K562 (cell line): ENCODE measurements around the gene EPB41L4B. TPM values are rescaled to one million over a fixed set of nuclear protein-coding genes. Genes with fewer than 3 reads are reported as not detected.

Experiments used
- ATAC-seq: fragments of 200-7000 bp; cut with Tn5 transposase; 3 replicates; pipeline ENCODE4 v1.9.1; 2020; ENCODE audit warnings: moderate library complexity
- BruUV-seq: library from RNA; stranded (reverse); fragments of 400-500 nt; replicated peaks from 2 replicates; lab custom pipeline; 2021; lab: Mats Ljungman, UMichigan
- CTCF ChIA-PET: fragments of 300-600 bp; formaldehyde crosslinking; extraction: SDS; loops from one replicate; lab custom pipeline; 2021; ENCODE audit warnings: low intra/inter-chr PET ratio; lab: Yijun Ruan, JAX
- POLR2A ChIA-PET: fragments of 300-600, 350-650 bp; sonication (Branson Sonifier 250); formaldehyde crosslinking; extraction: SDS; loops from one replicate; lab custom pipeline; 2021; ENCODE audit warnings: antibody characterized with exemption, inconsistent platforms; lab: Yijun Ruan, JAX
- DNase-seq, 4 experiments: peaks; one replicate each; pipeline versions ENCODE4 v3.0.0 to v3.0.0-alpha.2; 2011 to 2018; ENCODE audit warnings: low spot score in 3 of 4, mixed read lengths in 3 of 4; ENCODE audit errors: extremely low read depth in 1 of 4
- FAIRE-seq: peaks from 2 replicates; lab custom pipeline; 2011; peaks lifted over from hg19 to GRCh38; lab: Jason Lieb, UNC
- H2AFZ ChIP-seq: 2 replicates; pipeline ENCODE4 v1.6.0; 2011; ENCODE audit warnings: low read depth, low read length, control low read depth, inconsistent platforms
- H3K27ac ChIP-seq: fragments of 200-600 bp; 3 replicates; pipeline ENCODE4 v1.8.0; 2011; ENCODE audit warnings: low read depth, mild to moderate bottlenecking, control low read depth, inconsistent platforms, low read length, moderate library complexity, mixed read lengths; ENCODE audit errors: extremely low read depth
- H3K27me3 ChIP-seq, 2 experiments: fragments of 300-600 bp in 1 of 2; 2 replicates in 1 of 2; 3 replicates in 1 of 2; pipeline versions ENCODE4 v1.6.0 to v1.8.0; 2011; ENCODE audit warnings: inconsistent platforms in 2 of 2, low read length in 2 of 2, mild to moderate bottlenecking in 1 of 2, mixed read lengths in 1 of 2, moderate library complexity in 1 of 2; ENCODE audit not compliant: control insufficient read depth in 2 of 2, insufficient read depth in 2 of 2
- H3K36me3 ChIP-seq: fragments of 300-600 bp; 3 replicates; pipeline ENCODE4 v1.8.0; 2011; ENCODE audit warnings: mild to moderate bottlenecking, low read length, inconsistent platforms; ENCODE audit not compliant: control insufficient read depth, insufficient read depth
- H3K4me1 ChIP-seq, 2 experiments: fragments of 200-600 bp in 1 of 2; replicated peaks in 1 of 2; 2 replicates in 1 of 2; 3 replicates in 1 of 2; pipeline versions ENCODE4 v1.5.1 to v1.8.0; 2011; ENCODE audit warnings: inconsistent platforms in 2 of 2, low read length in 2 of 2, mild to moderate bottlenecking in 1 of 2, mixed read lengths in 1 of 2, moderate library complexity in 1 of 2; ENCODE audit not compliant: control insufficient read depth in 2 of 2, insufficient read depth in 2 of 2
- H3K4me2 ChIP-seq: 2 replicates; pipeline ENCODE4 v1.6.1; 2011; ENCODE audit warnings: low read length, control low read depth, inconsistent platforms, mixed read lengths; ENCODE audit not compliant: insufficient read depth
- H3K4me3 ChIP-seq: fragments of 200-600 bp; sonication (generic), shearing (Covaris generic); 2 replicates; pipeline ENCODE4 v1.5.1; 2016; ENCODE audit warnings: control low read depth, inconsistent platforms
- H3K79me2 ChIP-seq: fragments of 200-600 bp; 3 replicates; pipeline ENCODE4 v1.8.0; 2011; ENCODE audit warnings: low read length, inconsistent platforms; ENCODE audit not compliant: control insufficient read depth, insufficient read depth
- H3K9ac ChIP-seq, 2 experiments: 2 replicates each; pipeline versions ENCODE4 v1.6.0 to v1.6.1; 2011; ENCODE audit warnings: low read depth in 2 of 2, low read length in 2 of 2, control low read depth in 1 of 2, inconsistent platforms in 1 of 2, mild to moderate bottlenecking in 1 of 2, mixed read lengths in 1 of 2; ENCODE audit not compliant: insufficient read depth in 1 of 2
- H3K9me1 ChIP-seq: one replicate; pipeline ENCODE4 v1.6.0; 2011; ENCODE audit warnings: inconsistent platforms, mild to moderate bottlenecking, low read length, moderate library complexity; ENCODE audit not compliant: control insufficient read depth, insufficient read depth
- H3K9me3 ChIP-seq: replicated peaks from 2 replicates; pipeline ENCODE4 v1.5.1; 2011; ENCODE audit warnings: low read depth, low read length, inconsistent platforms; ENCODE audit not compliant: control insufficient read depth, insufficient read depth
- H4K20me1 ChIP-seq: replicated peaks from 2 replicates; pipeline ENCODE4 v1.6.1; 2011; ENCODE audit warnings: low read length, inconsistent platforms, mixed read lengths; ENCODE audit not compliant: control insufficient read depth, insufficient read depth
- ARID3B ChIP-seq: fragments of 250-450 bp; sonication (Bioruptor Pico); IDR thresholded peaks from 2 replicates; pipeline ENCODE4 v1.4.0; 2020; ENCODE audit warnings: borderline replicate concordance
- CEBPB ChIP-seq: fragments of 450-650 bp; IDR thresholded peaks from 2 replicates; pipeline ENCODE4 v1.6.1; 2016; ENCODE audit warnings: missing genetic modification characterization, missing compliant biosample characterization
- E2F6 ChIP-seq, 2 experiments: IDR thresholded peaks; 2 replicates each; pipeline ENCODE4 v1.6.1; 2011; ENCODE audit warnings: borderline replicate concordance in 1 of 2, control low read depth in 1 of 2, low read depth in 1 of 2, low read length in 1 of 2, mild to moderate bottlenecking in 1 of 2, mixed read lengths in 1 of 2, moderate library complexity in 1 of 2; ENCODE audit not compliant: insufficient read depth in 1 of 2, insufficient read length in 1 of 2, poor library complexity in 1 of 2, severe bottlenecking in 1 of 2; ENCODE audit errors: extremely low read depth in 1 of 2
- HOXB6 ChIP-seq: fragments of 250-450 bp; sonication (Bioruptor Pico); IDR thresholded peaks from 2 replicates; pipeline ENCODE4 v1.5.1; 2022; ENCODE audit warnings: mild to moderate bottlenecking, borderline replicate concordance
- NRF1 ChIP-seq, 2 experiments: fragments of 450-650 bp; IDR thresholded peaks in 1 of 2; conservative IDR thresholded peaks in 1 of 2; 2 replicates each; pipeline ENCODE4 v1.6.1; 2014; ENCODE audit warnings: mild to moderate bottlenecking in 2 of 2
- POLR2H ChIP-seq: IDR thresholded peaks from 2 replicates; pipeline ENCODE4 v1.6.1; 2016; ENCODE audit warnings: missing genetic modification characterization, low read depth, mild to moderate bottlenecking, control low read depth, missing compliant biosample characterization, moderate library complexity
- TARDBP ChIP-seq: fragments of 450-650 bp; IDR thresholded peaks from 2 replicates; pipeline ENCODE4 v1.6.1; 2016
- TCF7 ChIP-seq: sonication (generic); IDR thresholded peaks from 2 replicates; pipeline ENCODE4 v1.6.1; 2016; ENCODE audit warnings: antibody characterized with exemption, borderline replicate concordance
- ZNF551 ChIP-seq: fragments of 250-450 bp; sonication (Bioruptor Pico); IDR thresholded peaks from 2 replicates; pipeline ENCODE4 v1.5.0; 2021; ENCODE audit warnings: mild to moderate bottlenecking, moderate library complexity
- WGBS: fragments of 100-300 bp; shearing (Covaris generic); methylation state at CpG from one replicate; pipeline ENCODE4 v1.1.6; 2016; ENCODE audit warnings: low coverage, mixed read lengths; ENCODE audit not compliant: insufficient coverage; ENCODE audit errors: missing lambda C conversion rate; 5-methylcytosine and 5-hydroxymethylcytosine counted together
- in situ Hi-C: fragments of 300-500 bp; cut with MboI; formaldehyde crosslinking; loops from 4 replicates; pipeline ENCODE4 v1.15.0; 2018; ENCODE audit warnings: inconsistent platforms, mixed read lengths
- intact Hi-C: fragments of 100-400 bp; cut with micrococcal nuclease; formaldehyde crosslinking; loops from 2 replicates; pipeline ENCODE4 v1.14.2; 2022
- polyA plus RNA-seq, 8 experiments: library from polyadenylated mRNA; depleted of rRNA in 4 of 8; stranded (reverse) in 5 of 8; unstranded in 3 of 8; fragments of >200 nt; fragmentation: Nextera tagmentation in 2 of 8; fragmentation: Illumina TruSeq in 1 of 8; extraction: Ambion mirVana in 2 of 8; extraction: Trizol in 1 of 8; gene quantifications; 2 replicates each; pipeline versions ENCODE4 v1.2.1 to v1.2.3, GENCODE V29; 2011 to 2014; ENCODE audit warnings: inconsistent platforms in 1 of 8, missing spikeins in 1 of 8
- total RNA-seq, 7 experiments: library from RNA; depleted of rRNA in 6 of 7; stranded (reverse); fragments of >200 nt in 6 of 7; fragmentation: Illumina TruSeq in 2 of 7; extraction: Trizol in 2 of 7; gene quantifications; 2 replicates each; pipeline versions ENCODE4 v1.2.1 to v1.2.3, GENCODE V29; 2011 to 2021; ENCODE audit warnings: low replicate concordance in 1 of 7
- TF ChIP-seq, protein P1 (sequence below): fragments of 450-650 bp; IDR thresholded peaks from 2 replicates; pipeline ENCODE4 v1.6.1; 2017; ENCODE audit warnings: mild to moderate bottlenecking, moderate library complexity
- TF ChIP-seq, protein P2 (sequence below): IDR thresholded peaks from 3 replicates; pipeline ENCODE4 v1.6.1; 2011; ENCODE audit warnings: borderline replicate concordance, mild to moderate bottlenecking; ENCODE audit not compliant: insufficient read length, insufficient read depth

Gene EPB41L4B
- total and polyA plus RNA-seq, 9 of the 15 experiments (the other 6 are each of a cell fraction or from before 2014, with no cell fraction given): 0.09 to 0.38 (median 0.21) TPM

DNA sequence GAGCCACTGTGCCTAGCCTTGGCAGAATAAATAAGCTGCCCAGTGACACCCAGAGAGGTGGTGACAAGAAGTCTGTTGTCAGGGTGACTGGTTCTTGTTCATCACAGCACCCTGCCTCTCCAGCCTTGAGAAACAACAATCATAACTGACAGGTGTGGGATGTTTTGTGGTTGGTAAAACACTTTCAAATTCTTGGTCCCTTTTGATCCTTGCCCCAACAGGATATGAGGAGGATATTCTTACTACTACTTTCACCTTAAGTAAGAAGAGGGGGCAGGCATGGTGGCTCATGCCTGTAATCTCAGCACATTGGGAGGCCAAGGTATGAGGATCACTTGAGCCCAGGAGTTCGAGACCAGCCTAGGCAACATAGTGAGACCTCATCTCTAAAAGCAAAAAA lies 139.6 kb downstream of the EPB41L4B start:
- Histone ChIP-seq H3K9me3 (no peaks in the 10 kb centered on the region), H3K4me3 (no peak overlapping the region), H3K9ac (no peak overlapping the region), H4K20me1 (no peaks in the 10 kb centered on the region), H3K27me3 (no peaks in the 10 kb centered on the region; a peak in 1 of 5 replicates), H3K27ac (no peak overlapping the region), H3K4me2 (no peak overlapping the region), H3K79me2 (no peaks in the 10 kb centered on the region), H3K9me1 (no peaks in the 10 kb centered on the region), H3K4me1 (no peaks in the 10 kb centered on the region; a peak in 3 of 5 replicates), H2AFZ (no peak overlapping the region), H3K36me3 (no peaks in the 10 kb centered on the region)
- intact Hi-C loops: loop anchor here (5.0 to 10.0 kb wide), 2 partner anchors 84 to 296 kb away; no protein-coding TSS in a partner anchor
- no peak for TF ChIP-seq ARID3B (CRISPR knock-in tag)
- TF ChIP-seq TCF7: no peak
- no peak for TF ChIP-seq CEBPB (tag)
- no peak for TF ChIP-seq HOXB6 (CRISPR knock-in tag)
- no peak for TF ChIP-seq TARDBP
- TF ChIP-seq, protein P1, sequence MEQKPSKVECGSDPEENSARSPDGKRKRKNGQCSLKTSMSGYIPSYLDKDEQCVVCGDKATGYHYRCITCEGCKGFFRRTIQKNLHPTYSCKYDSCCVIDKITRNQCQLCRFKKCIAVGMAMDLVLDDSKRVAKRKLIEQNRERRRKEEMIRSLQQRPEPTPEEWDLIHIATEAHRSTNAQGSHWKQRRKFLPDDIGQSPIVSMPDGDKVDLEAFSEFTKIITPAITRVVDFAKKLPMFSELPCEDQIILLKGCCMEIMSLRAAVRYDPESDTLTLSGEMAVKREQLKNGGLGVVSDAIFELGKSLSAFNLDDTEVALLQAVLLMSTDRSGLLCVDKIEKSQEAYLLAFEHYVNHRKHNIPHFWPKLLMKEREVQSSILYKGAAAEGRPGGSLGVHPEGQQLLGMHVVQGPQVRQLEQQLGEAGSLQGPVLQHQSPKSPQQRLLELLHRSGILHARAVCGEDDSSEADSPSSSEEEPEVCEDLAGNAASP: no peak
- TF ChIP-seq NRF1 (conservative IDR thresholded peaks at IDR 0.05 in 1 of 2, IDR thresholded peaks at IDR 0.05 in 1 of 2): no peak
- TF ChIP-seq E2F6 (IDR thresholded peaks at IDR 0.05; ENCODE audit: borderline replicate concordance in 1 of 2, extremely low read depth in 1 of 2, insufficient read depth in 1 of 2, insufficient read length in 1 of 2, low read depth in 1 of 2, low read length in 1 of 2, poor library complexity in 1 of 2, severe bottlenecking in 1 of 2): no peak
- TF ChIP-seq, protein P2, sequence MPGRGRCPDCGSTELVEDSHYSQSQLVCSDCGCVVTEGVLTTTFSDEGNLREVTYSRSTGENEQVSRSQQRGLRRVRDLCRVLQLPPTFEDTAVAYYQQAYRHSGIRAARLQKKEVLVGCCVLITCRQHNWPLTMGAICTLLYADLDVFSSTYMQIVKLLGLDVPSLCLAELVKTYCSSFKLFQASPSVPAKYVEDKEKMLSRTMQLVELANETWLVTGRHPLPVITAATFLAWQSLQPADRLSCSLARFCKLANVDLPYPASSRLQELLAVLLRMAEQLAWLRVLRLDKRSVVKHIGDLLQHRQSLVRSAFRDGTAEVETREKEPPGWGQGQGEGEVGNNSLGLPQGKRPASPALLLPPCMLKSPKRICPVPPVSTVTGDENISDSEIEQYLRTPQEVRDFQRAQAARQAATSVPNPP: no peak
- TF ChIP-seq POLR2H: no peak
- no peak for TF ChIP-seq ZNF551 (CRISPR knock-in tag)
- DNase-seq: no peak
- no TSS peak for BruUV-seq
- in situ Hi-C loops: no loop called here
- no peak for ATAC-seq
- FAIRE-seq: no peak
- WGBS: 15% methylated on average over 1 of the region's 1 CpG
- ChIA-PET CTCF (no interaction called here), POLR2A (no interaction called here)
